K562 (cell line): ENCODE data around the gene CD109.

Source experiments
- DPF2 ChIP-seq: fragments of 450-650 bp; IDR thresholded peaks from 2 replicates; pipeline ENCODE4 v1.6.1; 2016
- EP300 ChIP-seq: IDR thresholded peaks from 2 replicates; pipeline ENCODE4 v1.6.1; 2012; ENCODE audit warnings: low read length, improper control_type of control experiment
- JUND ChIP-seq, 2 experiments: IDR thresholded peaks; 2 replicates in 1 of 2; 3 replicates in 1 of 2; pipeline ENCODE4 v1.6.1; 2011; ENCODE audit warnings: borderline replicate concordance in 2 of 2, low read depth in 2 of 2, low read length in 2 of 2, improper control_type of control experiment in 1 of 2, missing biosample characterization in 1 of 2, missing genetic modification characterization in 1 of 2, missing genetic modification reagents in 1 of 2
- NR2C1 ChIP-seq, 2 experiments: fragments of 450-650 bp; IDR thresholded peaks; 2 replicates each; pipeline ENCODE4 v1.6.1; 2017; ENCODE audit warnings: mild to moderate bottlenecking in 2 of 2, antibody characterized with exemption in 1 of 2, inconsistent platforms in 1 of 2, missing compliant biosample characterization in 1 of 2, missing genetic modification characterization in 1 of 2
- PCBP1 ChIP-seq: fragments of 200-400 bp; formaldehyde crosslinking; IDR thresholded peaks from 2 replicates; pipeline ENCODE4 v1.6.1; 2018; ENCODE audit warnings: mild to moderate bottlenecking, low read depth, low read length; ENCODE audit not compliant: poor library complexity, severe bottlenecking
- SIN3B ChIP-seq: fragments of 450-650 bp; IDR thresholded peaks from 2 replicates; pipeline ENCODE4 v1.6.1; 2017; ENCODE audit warnings: low read depth, mild to moderate bottlenecking, moderate library complexity
- SRF ChIP-seq, 2 experiments: fragments of 250-450, 450-650 bp in 1 of 2; sonication (Bioruptor Pico) in 1 of 2; sonication (generic) in 1 of 2; formaldehyde crosslinking; IDR thresholded peaks; 2 replicates each; pipeline versions ENCODE4 v1.5.0 to v1.5.1; 2020 to 2022; ENCODE audit warnings: mild to moderate bottlenecking in 1 of 2, missing genetic modification reagents in 1 of 2
- TF ChIP-seq, protein P1 (sequence below): sonication (generic); formaldehyde crosslinking; IDR thresholded peaks from 2 replicates; pipeline ENCODE4 v1.8.1; 2023; ENCODE audit warnings: mild to moderate bottlenecking, missing genetic modification reagents
- TF ChIP-seq, protein P2 (sequence below), 3 experiments: IDR thresholded peaks in 2 of 3; conservative IDR thresholded peaks in 1 of 3; 2 replicates each; pipeline ENCODE4 v1.5.1; 2011 to 2012; ENCODE audit warnings: low read length in 3 of 3, mild to moderate bottlenecking in 3 of 3, control low read depth in 2 of 3, improper control_type of control experiment in 1 of 3, inconsistent platforms in 1 of 3, low read depth in 1 of 3, mixed read lengths in 1 of 3, moderate library complexity in 1 of 3; ENCODE audit not compliant: insufficient read depth in 2 of 3

DNA sequence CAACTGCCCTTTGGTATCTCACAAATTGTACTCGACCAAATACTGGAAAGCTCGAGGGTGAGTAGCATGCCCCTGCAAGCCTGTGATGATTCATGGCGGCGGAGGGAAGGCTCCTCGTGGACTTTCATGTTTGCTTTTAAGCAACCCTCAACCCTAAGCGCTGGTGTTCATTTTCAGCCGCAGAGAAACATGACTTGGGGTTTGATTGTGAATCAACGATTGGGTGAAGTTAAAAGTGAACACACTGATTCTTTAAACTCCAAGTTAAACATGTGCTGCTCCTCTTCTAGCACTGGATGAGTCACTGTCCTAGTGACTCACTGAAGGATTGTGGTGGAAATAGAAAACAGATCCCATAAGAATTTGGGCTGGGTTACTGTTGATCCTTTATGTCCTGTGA, 8.3 kb downstream of the CD109 start:
- no peak for TF ChIP-seq DPF2
- no peak for TF ChIP-seq SIN3B
- TF ChIP-seq PCBP1, result no peak
- TF ChIP-seq, protein P1, sequence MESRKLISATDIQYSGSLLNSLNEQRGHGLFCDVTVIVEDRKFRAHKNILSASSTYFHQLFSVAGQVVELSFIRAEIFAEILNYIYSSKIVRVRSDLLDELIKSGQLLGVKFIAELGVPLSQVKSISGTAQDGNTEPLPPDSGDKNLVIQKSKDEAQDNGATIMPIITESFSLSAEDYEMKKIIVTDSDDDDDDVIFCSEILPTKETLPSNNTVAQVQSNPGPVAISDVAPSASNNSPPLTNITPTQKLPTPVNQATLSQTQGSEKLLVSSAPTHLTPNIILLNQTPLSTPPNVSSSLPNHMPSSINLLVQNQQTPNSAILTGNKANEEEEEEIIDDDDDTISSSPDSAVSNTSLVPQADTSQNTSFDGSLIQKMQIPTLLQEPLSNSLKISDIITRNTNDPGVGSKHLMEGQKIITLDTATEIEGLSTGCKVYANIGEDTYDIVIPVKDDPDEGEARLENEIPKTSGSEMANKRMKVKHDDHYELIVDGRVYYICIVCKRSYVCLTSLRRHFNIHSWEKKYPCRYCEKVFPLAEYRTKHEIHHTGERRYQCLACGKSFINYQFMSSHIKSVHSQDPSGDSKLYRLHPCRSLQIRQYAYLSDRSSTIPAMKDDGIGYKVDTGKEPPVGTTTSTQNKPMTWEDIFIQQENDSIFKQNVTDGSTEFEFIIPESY, result no peak
- no peak for TF ChIP-seq EP300
- TF ChIP-seq SRF (CRISPR knock-in tag; IDR thresholded peaks at IDR 0.05), result no peak
- no peak for TF ChIP-seq NR2C1 (IDR thresholded peaks at IDR 0.05)
- TF ChIP-seq NR2C1 (tag; IDR thresholded peaks at IDR 0.05), result no peak
- peak; percentile 83 for TF ChIP-seq JUND (IDR thresholded peaks at IDR 0.05; ENCODE audit: borderline replicate concordance, low read depth, low read length)
- peak; percentile 79; the same call in 2 of the 3 replicates for TF ChIP-seq JUND (tag; IDR thresholded peaks at IDR 0.05; ENCODE audit: borderline replicate concordance, low read depth, low read length)
- TF ChIP-seq, protein P2, sequence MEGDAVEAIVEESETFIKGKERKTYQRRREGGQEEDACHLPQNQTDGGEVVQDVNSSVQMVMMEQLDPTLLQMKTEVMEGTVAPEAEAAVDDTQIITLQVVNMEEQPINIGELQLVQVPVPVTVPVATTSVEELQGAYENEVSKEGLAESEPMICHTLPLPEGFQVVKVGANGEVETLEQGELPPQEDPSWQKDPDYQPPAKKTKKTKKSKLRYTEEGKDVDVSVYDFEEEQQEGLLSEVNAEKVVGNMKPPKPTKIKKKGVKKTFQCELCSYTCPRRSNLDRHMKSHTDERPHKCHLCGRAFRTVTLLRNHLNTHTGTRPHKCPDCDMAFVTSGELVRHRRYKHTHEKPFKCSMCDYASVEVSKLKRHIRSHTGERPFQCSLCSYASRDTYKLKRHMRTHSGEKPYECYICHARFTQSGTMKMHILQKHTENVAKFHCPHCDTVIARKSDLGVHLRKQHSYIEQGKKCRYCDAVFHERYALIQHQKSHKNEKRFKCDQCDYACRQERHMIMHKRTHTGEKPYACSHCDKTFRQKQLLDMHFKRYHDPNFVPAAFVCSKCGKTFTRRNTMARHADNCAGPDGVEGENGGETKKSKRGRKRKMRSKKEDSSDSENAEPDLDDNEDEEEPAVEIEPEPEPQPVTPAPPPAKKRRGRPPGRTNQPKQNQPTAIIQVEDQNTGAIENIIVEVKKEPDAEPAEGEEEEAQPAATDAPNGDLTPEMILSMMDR (IDR thresholded peaks at IDR 0.05 in 2 of 3, conservative IDR thresholded peaks at IDR 0.05 in 1 of 3; ENCODE audit: insufficient read depth in 2 of 3, low read depth in 1 of 3, low read length in 3 of 3), result no peak
